Dermis microvascular lymphatic vessel endothelial cell (primary cell): ENCODE results near the gene MYLK4. TPM values are rescaled to one million over a fixed set of nuclear protein-coding genes. Genes with fewer than 3 reads are reported as not detected.

Experiments
- DNase-seq, 2 donors: peaks; one replicate each; pipeline versions ENCODE4 v3.0.0 to v3.0.0-alpha.2; 2010; ENCODE audit warnings: low read depth in 2 of 2
- total RNA-seq: library from RNA; depleted of rRNA; stranded (reverse); fragments of >200 nt; gene quantifications from 2 replicates; pipeline ENCODE4 v1.2.1, GENCODE V29; 2014

Gene MYLK4
- total RNA-seq, 1 donor from 2014 or later = 0.39 TPM

DNA sequence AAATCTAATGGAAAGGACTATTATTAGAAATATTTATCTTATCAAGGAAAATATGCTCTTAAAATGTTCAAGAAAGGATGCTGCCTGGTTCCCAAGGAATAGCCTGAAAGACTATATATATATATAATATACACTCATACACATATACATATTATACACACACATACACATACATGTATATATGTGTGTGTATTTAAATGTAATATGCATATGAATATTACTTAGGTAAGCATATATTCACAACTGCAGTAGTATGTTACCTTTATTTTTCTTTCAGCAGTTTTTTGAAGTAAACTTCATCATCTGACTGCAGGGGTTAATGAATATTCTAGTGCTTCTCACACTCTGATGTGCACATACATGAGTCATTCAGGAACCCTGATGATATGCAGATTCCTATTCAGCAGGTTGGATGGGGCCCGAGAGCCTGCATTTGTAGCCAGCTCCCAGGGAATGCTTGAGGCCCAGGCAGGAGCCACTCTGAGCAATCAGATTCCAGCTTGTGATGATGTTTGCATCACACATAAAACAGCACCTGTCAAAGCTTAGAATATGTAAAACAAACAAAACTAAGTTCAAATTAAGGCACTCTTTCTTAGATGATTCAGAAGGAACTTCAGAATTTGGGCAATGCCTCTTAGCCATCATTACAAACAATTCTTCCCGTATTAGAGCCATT, 16.1 kb downstream of the MYLK4 start:
- DNase-seq = no peak

- no peak for DNase-seq
These were observed 16.8 kb downstream of the MYLK4 start for GRCh38 chr6:2733736-2734480.

DNA sequence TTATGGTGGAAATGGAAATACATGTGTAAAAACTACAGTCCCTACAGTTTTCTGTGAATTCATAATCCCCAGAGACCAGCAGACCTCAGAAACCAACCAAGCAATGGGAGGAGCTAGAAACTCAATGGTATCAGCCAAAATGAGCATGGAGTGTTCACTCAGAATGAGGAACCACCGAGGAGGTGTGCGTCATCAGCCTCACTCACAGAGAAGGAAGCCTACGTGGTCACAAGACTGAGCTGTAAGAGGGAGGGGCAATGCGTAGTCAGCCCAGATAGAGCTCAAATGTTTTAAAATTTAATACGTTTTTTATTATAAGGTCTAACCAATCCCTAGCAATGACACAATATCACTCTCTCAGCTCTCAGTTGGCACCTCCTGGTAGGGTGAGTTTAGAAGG, 17.4 kb downstream of the MYLK4 start:
- no peak for DNase-seq

DNA sequence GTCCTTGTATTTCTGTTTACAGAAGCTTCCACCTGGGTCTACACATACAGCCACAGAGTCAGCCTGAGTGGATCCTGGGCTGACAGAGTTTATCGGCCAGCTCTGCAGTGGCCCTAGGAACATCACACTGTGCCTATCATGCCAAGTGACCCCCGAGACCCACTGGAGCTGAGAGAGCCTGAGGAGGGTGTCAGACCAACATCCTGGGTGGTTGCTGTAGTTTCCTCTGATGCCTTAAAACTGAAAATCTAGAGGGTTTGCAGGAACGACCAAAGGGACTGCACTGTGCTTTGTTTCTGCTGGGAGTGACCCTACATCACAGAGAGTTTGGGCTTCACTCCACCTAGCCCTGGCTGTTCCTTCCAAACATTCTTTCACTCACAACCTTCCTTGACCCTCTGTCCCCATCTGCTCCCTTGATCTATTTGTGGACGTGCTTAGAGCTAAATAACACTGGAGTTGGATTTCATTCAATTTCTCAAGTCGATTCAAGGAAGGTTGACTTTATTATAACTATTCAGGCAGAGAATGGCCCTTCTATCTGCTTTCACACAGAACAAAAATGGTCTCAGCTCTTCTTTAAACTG, 18.1 kb downstream of the MYLK4 start:
- DNase-seq = no peak

- DNase-seq = no peak
These were observed 19.3 kb downstream of the MYLK4 start for GRCh38 chr6:2731281-2731909.

GRCh38 chr6:2730353-2731107, 20.2 kb downstream of the MYLK4 start:
- DNase-seq = no peak

DNA sequence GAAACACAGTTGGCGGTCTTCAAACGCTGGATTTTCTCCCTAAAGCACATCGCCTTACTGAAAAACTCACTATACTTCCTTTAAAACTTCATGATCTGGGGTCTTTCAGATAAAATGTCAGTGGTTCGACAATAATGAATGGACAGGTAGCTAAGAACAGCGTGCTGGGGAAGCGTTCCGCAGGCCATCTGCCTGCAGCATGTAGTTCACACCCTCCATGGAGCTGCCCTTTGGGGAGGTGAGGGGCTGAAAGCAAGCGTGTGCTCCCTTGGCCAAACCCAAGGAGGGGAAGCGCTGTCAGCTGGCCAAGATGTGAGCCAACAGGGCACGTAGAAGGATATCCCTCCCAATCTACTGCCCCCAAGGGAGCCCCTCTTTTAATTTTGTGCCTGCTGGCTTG, 20.8 kb downstream of the MYLK4 start:
- no peak for DNase-seq

DNA sequence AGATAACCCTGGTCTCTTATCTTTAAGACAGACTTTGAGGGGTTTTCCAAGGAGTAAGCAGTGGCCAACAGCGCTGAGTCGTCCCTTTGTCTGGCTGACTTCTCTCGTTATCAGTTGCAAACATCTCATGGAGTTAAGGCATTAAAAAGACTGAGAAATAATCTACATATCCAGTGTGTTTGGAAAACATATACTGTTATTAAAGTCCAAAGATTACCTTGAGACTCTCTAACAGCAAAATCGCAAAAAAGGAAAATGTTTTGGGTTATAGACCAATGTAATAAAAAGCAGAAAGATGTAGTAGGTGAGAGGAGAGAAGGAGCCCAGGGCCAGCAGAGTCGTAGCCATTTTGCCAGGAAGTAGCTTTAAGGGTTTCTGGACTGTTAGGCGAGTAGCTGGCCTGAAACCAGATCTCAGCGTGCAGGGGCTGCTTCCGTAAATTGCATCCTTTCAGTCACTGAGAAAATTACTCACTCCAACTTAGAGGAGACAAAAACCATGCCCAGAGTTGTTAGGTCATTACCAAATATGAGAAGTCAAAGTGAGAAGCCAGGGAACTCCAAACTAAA, 24.6 kb downstream of the MYLK4 start:
- DNase-seq = peak in 1 of 2 donors; percentile 65

DNA sequence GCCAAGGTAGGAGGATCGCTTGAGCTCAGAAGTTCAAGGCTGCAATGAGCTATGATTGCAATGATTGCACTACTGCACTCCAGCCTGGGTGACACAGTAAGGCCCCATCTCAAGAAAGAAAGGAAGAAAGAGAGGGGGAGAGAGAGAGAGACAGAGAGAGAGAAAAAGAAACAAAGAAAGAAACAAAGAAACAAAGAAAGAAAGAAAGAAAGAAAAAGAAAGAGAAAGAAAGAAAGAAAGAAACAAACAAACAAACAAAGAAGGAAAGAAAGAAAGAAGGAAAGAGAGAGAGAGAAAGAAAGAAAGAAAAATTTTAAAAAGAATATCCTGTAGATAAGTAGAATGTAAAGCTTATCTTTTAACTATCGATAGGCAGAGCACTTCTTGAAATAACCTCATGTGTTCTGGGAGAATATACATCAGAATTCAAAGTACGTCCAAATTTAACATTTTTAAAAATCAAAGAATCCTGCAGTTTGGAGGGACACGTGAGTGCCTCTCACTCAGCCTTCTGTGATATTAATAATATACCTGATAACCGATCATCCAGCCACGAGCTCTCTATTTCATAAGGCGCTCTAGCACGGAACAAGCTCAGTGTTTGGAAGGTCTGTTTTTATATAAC, 25.2 kb downstream of the MYLK4 start:
- no peak for DNase-seq

DNA sequence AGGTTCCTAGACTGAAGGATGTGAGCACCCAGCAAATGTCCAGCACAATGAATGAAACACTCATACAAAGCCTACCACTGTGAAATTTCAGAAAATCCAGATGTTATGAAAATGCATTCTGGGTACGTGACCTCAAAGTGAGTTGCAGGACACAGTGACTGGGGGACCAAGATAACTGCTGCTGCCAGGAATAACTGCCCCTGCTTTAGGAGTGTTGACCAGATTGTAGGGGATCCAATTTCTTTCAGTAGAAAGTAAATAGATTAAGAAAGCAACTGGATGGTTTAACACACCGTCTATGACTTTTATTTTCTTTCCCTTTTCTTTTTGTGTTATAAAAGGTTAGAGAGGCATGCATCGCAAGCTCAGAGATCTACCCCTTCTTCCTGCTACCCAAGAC, 29.5 kb downstream of the MYLK4 start:
- no peak for DNase-seq

DNA sequence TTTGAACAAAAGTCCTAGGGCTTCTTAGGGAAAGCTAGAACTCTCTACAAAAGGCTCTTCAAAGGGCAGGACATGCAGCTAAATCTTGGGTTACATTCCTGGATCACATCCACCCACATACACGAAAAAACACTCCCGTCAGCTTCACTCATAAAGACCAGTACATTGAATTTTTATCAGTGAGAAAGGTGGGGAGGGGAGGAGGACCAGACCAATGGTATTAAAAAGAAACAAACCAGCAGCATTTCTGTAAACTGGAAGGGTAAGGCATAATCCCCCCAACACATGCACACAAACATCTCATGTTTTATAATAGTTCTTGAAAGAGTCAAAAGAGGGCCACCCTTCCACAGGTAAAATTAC, 31.6 kb downstream of the MYLK4 start:
- DNase-seq = no peak

DNA sequence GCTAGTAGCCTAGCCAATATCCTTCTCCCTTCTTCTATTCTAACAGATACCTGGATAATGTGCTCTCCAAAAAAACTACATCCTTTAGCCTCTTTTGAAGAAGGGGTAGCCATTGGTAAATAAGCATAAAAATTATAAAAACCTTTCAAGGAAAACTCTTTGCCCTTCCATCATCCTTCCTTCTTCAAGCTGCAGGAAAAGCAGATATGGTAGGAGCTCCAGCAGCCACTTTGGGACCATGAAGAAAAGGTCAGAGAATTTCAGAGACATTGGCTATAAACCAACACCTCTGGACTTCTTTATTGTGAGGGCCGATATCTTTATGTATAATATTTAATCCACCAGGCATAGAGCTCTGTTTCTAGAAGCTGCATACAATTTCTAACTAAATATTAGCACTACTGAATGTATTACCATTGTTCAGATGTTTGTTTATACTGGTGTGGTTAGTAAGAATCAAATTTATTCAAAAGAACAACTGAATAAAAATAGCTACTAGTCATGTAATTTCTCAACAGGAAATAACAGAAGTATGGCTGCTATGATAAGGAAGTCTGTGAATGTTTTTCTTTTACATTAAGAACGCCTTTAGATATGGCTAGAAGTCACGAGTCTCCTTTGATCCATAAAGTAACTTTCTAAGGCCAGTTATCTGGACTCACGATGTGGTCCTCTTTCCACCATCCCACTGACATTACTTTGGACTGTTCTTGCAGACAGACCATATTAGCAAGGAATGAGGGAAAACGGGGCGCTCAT, 32.2 kb downstream of the MYLK4 start:
- peak in 1 of 2 donors; percentile 60 for DNase-seq

DNA sequence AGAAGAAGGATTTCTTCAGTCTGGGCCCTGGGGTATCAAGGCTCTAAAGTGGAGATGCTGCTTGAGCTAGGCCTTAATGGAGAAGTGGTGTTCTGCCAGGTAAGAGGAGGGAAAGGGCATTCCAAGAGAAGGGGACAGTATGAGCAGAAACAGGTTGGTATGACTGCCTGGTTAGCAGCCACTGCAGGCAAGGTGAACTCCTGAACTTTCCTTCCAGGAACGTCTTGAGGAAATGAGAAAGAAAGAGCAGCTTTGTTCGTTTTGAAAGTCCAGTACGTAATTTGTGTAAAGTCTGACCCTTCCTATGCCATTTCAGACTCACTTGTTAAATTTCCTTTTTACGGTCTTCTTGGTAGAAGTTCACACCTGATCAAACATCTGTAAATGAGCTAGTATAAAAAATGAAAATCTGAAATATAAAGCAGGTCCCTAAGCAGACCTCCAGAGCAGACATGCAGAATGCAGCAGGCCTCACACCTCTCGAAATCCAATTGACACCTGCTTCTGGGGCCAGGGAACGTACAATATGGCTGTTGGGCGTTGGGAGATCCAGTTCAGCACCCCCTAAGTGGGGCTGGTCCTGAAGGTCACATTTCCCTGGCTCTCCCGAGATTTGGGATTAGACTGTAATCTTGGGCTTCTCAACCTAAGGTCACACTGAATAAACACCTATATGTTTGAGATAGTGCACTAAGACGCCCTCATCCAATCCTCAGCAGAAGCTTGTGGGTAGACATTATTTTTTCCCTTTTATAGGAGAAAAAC, 33.6 kb downstream of the MYLK4 start:
- no peak for DNase-seq

GRCh38 chr6:2715737-2716136, 35.0 kb downstream of the MYLK4 start:
- DNase-seq = no peak

DNA sequence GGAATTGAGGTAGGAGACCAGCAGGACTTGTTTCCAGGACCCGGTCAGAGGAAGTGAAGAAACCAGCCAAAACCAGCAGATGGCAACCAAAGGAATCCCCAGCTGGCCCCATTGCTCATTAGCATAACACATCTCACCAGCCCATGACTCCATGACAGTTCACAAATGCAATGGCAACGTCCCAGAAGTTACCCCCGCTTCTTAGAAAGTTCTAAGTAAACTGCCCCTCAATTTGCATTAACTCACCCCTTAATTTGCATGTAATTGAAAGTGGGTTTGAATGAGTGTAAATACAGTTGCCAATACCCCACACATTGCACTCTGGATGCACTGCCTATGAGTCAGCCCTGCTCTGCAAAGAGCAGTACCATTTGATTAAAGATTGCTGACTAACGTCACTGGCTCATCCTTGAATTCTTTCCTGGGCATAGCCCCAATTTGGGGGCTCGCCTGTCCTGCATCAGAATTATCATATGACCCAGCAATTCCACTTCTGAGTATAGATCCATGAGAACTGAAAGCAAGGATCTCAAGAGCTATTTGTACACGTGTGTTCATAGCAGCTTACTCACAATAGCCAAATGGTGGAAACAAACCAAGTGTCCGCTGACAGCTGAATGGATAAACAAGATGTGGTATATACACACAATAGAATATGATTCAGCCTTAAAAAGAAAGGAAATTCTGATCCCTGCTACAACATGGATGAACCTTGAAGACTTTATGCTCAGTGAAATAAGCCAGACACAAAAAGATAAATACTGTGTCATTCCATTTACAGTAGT, 36.4 kb downstream of the MYLK4 start:
- peak in 1 of 2 donors; percentile 58 for DNase-seq

- no peak for DNase-seq
These were observed 37.1 kb downstream of the MYLK4 start for GRCh38 chr6:2713473-2714110.

DNA sequence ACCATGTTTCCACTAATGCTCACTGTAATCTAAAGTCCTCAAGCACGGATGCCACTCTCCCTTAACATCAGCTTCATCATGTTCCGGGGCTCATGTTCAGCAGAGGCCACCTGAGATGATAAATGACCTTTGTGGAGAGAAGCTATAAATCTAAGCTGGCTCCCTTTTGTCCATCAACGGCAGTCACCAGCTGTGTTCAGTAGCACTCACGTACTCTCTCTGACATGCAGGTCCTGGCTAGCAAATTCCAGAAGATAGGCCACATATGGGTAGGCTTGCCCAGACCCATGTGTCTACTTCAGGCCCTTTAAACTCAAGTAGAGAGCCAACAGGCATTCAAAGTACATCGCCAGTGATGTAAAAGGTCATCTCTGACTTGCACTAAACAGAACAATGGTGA, 38.6 kb downstream of the MYLK4 start:
- no peak for DNase-seq

- DNase-seq = no peak
These were observed 40.3 kb downstream of the MYLK4 start for GRCh38 chr6:2710412-2710811.
